Ishikawa (cell line): Measurements from ENCODE around the gene ZNF319.

ENCODE experiments used
- CEBPB ChIP-seq: IDR thresholded peaks from 2 replicates; pipeline ENCODE4 v1.6.1; 2012
- CREB1 ChIP-seq: IDR thresholded peaks from 2 replicates; pipeline ENCODE4 v1.6.1; 2012; ENCODE audit warnings: low read depth
- EGR1 ChIP-seq: IDR thresholded peaks from 2 replicates; pipeline ENCODE4 v1.6.1; 2012
- EP300 ChIP-seq: IDR thresholded peaks from 2 replicates; pipeline ENCODE4 v1.6.1; 2012; ENCODE audit warnings: borderline replicate concordance
- FOXM1 ChIP-seq: IDR thresholded peaks from 2 replicates; pipeline ENCODE4 v1.6.1; 2012; ENCODE audit warnings: low read depth, borderline replicate concordance
- NFIC ChIP-seq: IDR thresholded peaks from 2 replicates; pipeline ENCODE4 v1.6.1; 2012
- RAD21 ChIP-seq: IDR thresholded peaks from 2 replicates; pipeline ENCODE4 v1.6.1; 2012; ENCODE audit warnings: low read depth
- TAF1 ChIP-seq: IDR thresholded peaks from 2 replicates; pipeline ENCODE4 v1.6.1; 2012; ENCODE audit warnings: low read depth, mild to moderate bottlenecking
- TCF12 ChIP-seq: IDR thresholded peaks from 2 replicates; pipeline ENCODE4 v1.6.1; 2012; ENCODE audit warnings: low read depth
- TEAD4 ChIP-seq: IDR thresholded peaks from 2 replicates; pipeline ENCODE4 v1.6.1; 2012
- YY1 ChIP-seq: IDR thresholded peaks from 2 replicates; pipeline ENCODE4 v1.6.1; 2012; ENCODE audit warnings: low read depth
- ZBTB7A ChIP-seq: IDR thresholded peaks from 2 replicates; pipeline ENCODE4 v1.6.1; 2012; ENCODE audit warnings: low read depth
- TF ChIP-seq, protein P1 (sequence below): IDR thresholded peaks from 2 replicates; pipeline ENCODE4 v1.6.1; 2012
- TF ChIP-seq, protein P2 (sequence below): IDR thresholded peaks from 2 replicates; pipeline ENCODE4 v1.6.1; 2012
- TF ChIP-seq, protein P3 (sequence below): IDR thresholded peaks from 2 replicates; pipeline ENCODE4 v1.6.1; 2012; ENCODE audit warnings: low read depth, mild to moderate bottlenecking

Gene ZNF319

DNA sequence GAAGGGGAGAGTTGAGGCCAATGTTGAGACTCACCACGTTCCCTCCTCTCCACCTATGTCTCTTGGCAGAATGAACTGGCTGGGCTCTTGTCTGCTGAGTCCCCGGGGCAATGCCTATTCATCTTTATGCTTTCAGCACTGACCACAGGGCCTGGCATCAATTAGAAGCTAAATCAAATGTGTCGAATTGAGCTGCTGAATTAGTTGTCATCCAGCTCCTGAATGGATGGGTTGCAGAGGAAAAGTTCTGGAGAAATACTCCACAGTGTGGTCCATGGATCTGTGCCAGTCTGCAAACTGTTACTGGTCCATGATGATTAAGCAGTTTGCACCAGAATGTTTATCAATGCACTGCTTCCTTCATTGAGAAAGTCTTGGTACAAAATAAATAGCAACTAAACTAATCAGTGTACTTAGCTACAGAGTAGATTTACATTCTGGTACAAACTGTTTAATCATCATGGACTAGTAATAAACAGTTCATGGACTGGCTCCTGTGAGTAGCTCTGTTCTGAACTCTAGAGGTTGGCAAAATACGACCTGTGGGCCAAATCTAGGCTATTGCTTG is 34.2 kb downstream of the ZNF319 start:
- TF ChIP-seq, protein P1, sequence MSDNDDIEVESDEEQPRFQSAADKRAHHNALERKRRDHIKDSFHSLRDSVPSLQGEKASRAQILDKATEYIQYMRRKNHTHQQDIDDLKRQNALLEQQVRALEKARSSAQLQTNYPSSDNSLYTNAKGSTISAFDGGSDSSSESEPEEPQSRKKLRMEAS: no peak
- TF ChIP-seq RAD21: no peak
- TF ChIP-seq CEBPB: no peak
- TF ChIP-seq EGR1: no peak
- TF ChIP-seq TCF12: no peak
- TF ChIP-seq EP300: no peak
- no peak for TF ChIP-seq ZBTB7A
- TF ChIP-seq FOXM1: no peak
- no peak for TF ChIP-seq TAF1

DNA sequence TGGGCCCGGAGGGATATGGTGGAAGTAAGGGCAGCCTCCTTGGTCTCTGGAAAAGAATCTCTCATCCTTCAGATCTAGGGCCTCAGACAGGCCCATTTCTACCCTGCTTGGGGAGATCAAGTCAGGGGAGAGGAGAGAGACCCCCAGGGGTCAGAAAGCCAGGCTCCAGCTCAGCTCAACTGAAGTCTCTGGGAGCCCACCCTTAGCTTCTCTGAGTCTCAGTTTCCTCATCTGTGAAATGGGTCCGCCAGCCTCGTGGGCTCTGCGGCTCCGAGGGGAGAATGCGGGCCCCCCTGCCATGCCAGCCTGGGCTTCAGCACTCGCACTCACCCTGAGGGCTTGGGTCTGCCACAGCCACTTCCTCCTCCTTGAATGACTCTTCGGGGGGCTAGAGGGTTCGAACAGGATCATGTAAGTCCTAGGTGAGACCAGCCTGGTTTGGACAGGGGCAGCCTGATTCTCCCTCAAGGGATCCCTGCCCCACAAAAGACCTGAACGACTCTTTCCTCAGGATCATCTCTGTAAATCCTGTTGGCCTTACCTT is 36.2 kb downstream of the ZNF319 start:
- TF ChIP-seq, protein P2, sequence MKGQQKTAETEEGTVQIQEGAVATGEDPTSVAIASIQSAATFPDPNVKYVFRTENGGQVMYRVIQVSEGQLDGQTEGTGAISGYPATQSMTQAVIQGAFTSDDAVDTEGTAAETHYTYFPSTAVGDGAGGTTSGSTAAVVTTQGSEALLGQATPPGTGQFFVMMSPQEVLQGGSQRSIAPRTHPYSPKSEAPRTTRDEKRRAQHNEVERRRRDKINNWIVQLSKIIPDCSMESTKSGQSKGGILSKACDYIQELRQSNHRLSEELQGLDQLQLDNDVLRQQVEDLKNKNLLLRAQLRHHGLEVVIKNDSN: no peak
- no peak for TF ChIP-seq TAF1

DNA sequence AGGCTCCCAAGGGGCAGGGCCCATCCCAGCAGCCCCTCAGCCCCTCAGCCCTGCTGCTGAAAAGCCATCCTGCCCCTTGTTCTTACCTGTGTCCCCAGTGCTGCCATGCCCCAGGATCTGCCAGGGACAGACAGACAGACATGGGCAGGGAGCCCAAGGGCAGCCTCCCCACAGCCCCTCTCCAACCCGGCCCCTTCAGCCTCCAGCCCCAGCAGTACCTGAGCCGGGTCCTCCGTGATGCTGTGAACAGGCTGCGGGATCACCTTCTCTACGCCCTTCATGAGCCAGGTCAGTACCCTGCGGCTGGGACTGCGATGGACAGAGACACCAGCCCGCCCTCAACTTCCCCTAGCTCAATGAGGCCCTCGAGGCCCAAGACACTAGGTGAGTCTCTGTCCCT is 37.7 kb downstream of the ZNF319 start:
- TF ChIP-seq, protein P1: no peak
- TF ChIP-seq TEAD4: no peak
- no peak for TF ChIP-seq NFIC
- no peak for TF ChIP-seq TCF12

DNA sequence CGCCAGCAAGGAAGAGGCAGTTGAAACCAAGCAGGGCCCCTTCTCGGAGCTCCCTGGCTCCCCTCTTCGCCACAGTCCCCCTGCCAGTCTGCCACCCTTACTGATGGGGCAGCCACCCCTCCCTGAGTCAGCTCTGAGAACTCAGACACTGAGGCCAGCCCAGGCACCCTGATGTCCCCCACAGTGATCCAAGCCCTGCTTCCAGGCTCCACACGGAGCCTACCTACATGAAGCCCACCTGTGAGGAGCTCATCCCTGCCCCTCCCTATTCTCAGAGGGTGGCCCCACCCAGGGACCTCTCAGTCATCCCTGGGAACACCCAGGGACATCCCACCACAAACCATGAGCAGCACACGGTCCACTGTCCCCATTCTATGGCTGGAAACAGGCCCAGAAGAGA is 38.4 kb downstream of the ZNF319 start:
- TF ChIP-seq TCF12 (no peak), FOXM1 (no peak), ZBTB7A (no peak), NFIC (no peak), TEAD4 (no peak), RAD21 (no peak), EP300 (no peak)
- TF ChIP-seq, protein P2: no peak
- TF ChIP-seq, protein P1: no peak
- TF ChIP-seq, protein P3, sequence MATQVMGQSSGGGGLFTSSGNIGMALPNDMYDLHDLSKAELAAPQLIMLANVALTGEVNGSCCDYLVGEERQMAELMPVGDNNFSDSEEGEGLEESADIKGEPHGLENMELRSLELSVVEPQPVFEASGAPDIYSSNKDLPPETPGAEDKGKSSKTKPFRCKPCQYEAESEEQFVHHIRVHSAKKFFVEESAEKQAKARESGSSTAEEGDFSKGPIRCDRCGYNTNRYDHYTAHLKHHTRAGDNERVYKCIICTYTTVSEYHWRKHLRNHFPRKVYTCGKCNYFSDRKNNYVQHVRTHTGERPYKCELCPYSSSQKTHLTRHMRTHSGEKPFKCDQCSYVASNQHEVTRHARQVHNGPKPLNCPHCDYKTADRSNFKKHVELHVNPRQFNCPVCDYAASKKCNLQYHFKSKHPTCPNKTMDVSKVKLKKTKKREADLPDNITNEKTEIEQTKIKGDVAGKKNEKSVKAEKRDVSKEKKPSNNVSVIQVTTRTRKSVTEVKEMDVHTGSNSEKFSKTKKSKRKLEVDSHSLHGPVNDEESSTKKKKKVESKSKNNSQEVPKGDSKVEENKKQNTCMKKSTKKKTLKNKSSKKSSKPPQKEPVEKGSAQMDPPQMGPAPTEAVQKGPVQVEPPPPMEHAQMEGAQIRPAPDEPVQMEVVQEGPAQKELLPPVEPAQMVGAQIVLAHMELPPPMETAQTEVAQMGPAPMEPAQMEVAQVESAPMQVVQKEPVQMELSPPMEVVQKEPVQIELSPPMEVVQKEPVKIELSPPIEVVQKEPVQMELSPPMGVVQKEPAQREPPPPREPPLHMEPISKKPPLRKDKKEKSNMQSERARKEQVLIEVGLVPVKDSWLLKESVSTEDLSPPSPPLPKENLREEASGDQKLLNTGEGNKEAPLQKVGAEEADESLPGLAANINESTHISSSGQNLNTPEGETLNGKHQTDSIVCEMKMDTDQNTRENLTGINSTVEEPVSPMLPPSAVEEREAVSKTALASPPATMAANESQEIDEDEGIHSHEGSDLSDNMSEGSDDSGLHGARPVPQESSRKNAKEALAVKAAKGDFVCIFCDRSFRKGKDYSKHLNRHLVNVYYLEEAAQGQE: no peak

DNA sequence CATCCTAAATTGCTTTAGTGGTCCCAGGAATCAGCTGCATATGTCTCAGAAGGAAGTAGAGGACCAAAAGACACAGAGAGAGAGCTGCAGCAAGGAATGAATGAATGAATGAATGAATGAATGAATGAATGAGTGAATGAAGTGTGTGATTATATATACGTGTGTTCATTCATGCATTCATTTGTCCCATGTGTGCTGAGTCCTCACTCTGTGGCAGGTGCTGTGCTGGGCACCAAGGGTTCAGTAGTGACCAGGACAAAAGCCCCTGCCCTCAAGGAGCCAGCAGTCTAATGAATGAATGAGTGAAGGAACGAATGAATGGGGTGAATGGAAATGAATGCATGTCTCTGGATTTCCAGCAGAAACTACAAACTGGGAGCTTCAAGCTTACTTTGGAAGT is 38.9 kb downstream of the ZNF319 start:
- TF ChIP-seq CREB1 (no peak), FOXM1 (no peak), ZBTB7A (no peak), YY1 (no peak), RAD21 (no peak), TAF1 (no peak)
- TF ChIP-seq, protein P3: no peak

DNA sequence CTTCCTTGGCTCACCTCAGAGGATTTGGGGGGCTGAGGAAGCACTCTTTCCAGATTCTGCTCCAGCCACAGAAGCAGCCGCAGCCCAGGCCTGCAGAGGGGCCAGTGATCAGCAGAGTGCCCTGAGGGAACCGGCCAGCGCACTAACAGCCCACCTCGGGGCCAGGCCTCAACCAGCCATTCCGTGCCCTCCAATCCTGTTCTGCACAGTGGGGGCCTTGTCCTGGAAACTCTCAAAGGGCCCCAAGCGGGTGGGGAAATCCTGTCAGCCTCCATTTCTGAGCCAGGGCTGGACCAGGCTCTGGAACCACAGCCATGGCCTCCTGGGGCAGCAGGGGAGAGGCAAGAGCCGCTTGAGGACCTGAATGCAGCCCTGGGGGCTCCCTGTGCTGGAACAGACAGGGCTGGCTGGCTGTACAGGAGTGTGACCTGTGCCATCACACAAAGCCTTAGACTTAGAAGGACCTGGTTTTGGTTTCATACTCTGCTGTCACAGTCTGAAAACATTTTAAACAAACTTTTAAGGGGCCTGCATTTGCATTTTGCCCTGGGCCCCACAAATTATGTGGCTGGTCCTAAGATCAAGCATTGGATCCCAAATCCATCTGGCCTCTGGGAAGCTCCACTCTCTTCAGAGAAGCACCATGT is 39.5 kb downstream of the ZNF319 start:
- TF ChIP-seq CEBPB: no peak
- TF ChIP-seq EP300: no peak
- TF ChIP-seq CREB1: no peak
- no peak for TF ChIP-seq TCF12
- TF ChIP-seq, protein P1: no peak
- no peak for TF ChIP-seq TEAD4
- no peak for TF ChIP-seq YY1
- TF ChIP-seq, protein P3: no peak
- TF ChIP-seq TAF1: no peak
